Breast epithelium (tissue), 4 donors: ENCODE data around the gene CYSLTR1. TPM values are rescaled to one million over a fixed set of nuclear protein-coding genes. Genes with fewer than 3 reads are reported as not detected.
A peak's percentile ranks its signal among the peaks of the same experiment; 100 is the strongest.

Experiments
- DNase-seq, 2 donors: peaks; one replicate each; pipeline ENCODE4 v3.0.0-alpha.2; 2019; ENCODE audit warnings: low spot score in 2 of 2
- H3K27ac ChIP-seq, 2 donors: fragments of 200-600 bp; sonication (generic) in 1 of 2; one replicate each; pipeline ENCODE4 v1.5.1; 2016 to 2019; ENCODE audit warnings: mild to moderate bottlenecking in 1 of 2
- H3K27me3 ChIP-seq, 2 donors: fragments of 200-600 bp; sonication (generic) in 1 of 2; one replicate each; pipeline versions ENCODE4 v1.5.1 to v1.6.0; 2017 to 2019; ENCODE audit warnings: control low read depth in 1 of 2, mild to moderate bottlenecking in 1 of 2
- H3K36me3 ChIP-seq: fragments of 200-600 bp; one replicate; pipeline ENCODE4 v1.5.1; 2019
- H3K4me1 ChIP-seq, 2 donors: fragments of 200-600 bp; sonication (generic); one replicate each; pipeline ENCODE4 v1.5.1; 2016 to 2019; ENCODE audit warnings: control low read depth in 1 of 2
- H3K4me3 ChIP-seq, 3 donors: fragments of 200-600 bp; sonication (generic); 1 replicate in 2 of 3; 2 replicates in 1 of 3; pipeline ENCODE4 v1.5.1; 2016 to 2019; ENCODE audit warnings: mild to moderate bottlenecking in 3 of 3, moderate library complexity in 2 of 3
- H3K9me3 ChIP-seq, 2 donors: fragments of 200-600 bp; sonication (generic) in 1 of 2; one replicate each; pipeline ENCODE4 v1.5.1; 2016 to 2019; ENCODE audit warnings: control low read depth in 1 of 2
- POLR2A ChIP-seq: fragments of 450-650 bp; IDR thresholded peaks from one replicate; pipeline ENCODE4 v1.6.1; 2016; ENCODE audit warnings: antibody characterized with exemption, mild to moderate bottlenecking, moderate library complexity
- POLR2AphosphoS5 ChIP-seq, 3 donors: sonication (generic); formaldehyde crosslinking; IDR thresholded peaks; one replicate each; pipeline ENCODE4 v1.6.1; 2017; ENCODE audit warnings: antibody characterized with exemption in 3 of 3
- intact Hi-C: fragments of 100-400 bp; cut with DNase I; formaldehyde crosslinking; loops from one replicate; pipeline ENCODE4 v1.15.1; 2023; ENCODE audit warnings: low total_unique reads
- total RNA-seq, 3 donors: library from RNA; depleted of rRNA; stranded (reverse); fragments of >200 nt; gene quantifications; one replicate each; pipeline ENCODE4 v1.1.0, GENCODE V29; 2016
- TF ChIP-seq, protein P1 (sequence below), 3 donors: fragments of 450-650 bp; IDR thresholded peaks; one replicate each; pipeline ENCODE4 v1.5.1; 2016 to 2017; ENCODE audit warnings: antibody characterized with exemption in 3 of 3, mild to moderate bottlenecking in 3 of 3, moderate library complexity in 3 of 3

Gene CYSLTR1
- total RNA-seq, 3 donors from 2014 or later, result 2.8 to 4.5 (median 3.6) TPM

DNA sequence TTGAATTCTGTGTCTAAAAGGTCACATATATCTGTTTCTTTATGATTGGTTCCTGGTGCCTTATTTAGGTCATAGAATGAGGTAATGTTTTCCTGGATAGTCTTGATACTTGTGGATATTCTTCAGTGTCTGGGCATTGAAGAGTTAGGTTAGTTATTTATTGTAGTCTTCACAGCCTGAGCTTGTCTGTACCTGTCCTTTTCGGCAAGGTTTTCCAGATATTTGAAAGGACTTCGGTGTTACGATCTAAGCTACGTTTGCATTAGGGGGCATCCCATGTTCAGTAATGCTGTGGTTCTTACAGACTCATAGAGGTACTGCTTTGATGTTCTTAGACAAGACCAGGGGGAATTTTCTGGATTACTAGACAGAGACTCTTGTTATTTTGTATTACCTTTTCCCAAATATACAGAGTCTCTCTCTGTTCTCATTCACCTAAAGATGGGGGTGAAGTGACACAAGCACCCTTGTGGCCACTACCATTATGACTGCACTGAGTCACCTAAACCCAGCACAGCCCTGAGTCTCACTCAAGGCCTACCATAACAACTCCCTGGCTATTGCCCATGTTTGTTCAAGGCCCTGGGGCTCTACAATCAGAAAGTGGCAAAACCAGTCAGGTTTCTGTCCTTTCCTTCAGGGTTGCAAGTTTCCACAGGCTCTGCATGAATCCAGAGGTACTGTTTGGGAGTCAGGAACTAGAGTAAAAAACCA is 30.1 kb upstream of the CYSLTR1 start:
- H3K4me3 ChIP-seq, result no peak overlapping the region
- no peak for TF ChIP-seq POLR2A
- TF ChIP-seq, protein P1, sequence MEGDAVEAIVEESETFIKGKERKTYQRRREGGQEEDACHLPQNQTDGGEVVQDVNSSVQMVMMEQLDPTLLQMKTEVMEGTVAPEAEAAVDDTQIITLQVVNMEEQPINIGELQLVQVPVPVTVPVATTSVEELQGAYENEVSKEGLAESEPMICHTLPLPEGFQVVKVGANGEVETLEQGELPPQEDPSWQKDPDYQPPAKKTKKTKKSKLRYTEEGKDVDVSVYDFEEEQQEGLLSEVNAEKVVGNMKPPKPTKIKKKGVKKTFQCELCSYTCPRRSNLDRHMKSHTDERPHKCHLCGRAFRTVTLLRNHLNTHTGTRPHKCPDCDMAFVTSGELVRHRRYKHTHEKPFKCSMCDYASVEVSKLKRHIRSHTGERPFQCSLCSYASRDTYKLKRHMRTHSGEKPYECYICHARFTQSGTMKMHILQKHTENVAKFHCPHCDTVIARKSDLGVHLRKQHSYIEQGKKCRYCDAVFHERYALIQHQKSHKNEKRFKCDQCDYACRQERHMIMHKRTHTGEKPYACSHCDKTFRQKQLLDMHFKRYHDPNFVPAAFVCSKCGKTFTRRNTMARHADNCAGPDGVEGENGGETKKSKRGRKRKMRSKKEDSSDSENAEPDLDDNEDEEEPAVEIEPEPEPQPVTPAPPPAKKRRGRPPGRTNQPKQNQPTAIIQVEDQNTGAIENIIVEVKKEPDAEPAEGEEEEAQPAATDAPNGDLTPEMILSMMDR (IDR thresholded peaks at IDR 0.05), result no peak
- intact Hi-C loops, result no loop called here
- no peaks in the 10 kb centered on the region for H3K27me3 ChIP-seq
- no peaks in the 10 kb centered on the region for H3K4me1 ChIP-seq
- peaks cover 0 to 8% of the 10 kb centered on the region in 2 donors for H3K9me3 ChIP-seq
- H3K27ac ChIP-seq, result no peak overlapping the region
- no peaks in the 10 kb centered on the region for H3K36me3 ChIP-seq
- peak in 1 of 2 donors; percentile 48 for DNase-seq

DNA sequence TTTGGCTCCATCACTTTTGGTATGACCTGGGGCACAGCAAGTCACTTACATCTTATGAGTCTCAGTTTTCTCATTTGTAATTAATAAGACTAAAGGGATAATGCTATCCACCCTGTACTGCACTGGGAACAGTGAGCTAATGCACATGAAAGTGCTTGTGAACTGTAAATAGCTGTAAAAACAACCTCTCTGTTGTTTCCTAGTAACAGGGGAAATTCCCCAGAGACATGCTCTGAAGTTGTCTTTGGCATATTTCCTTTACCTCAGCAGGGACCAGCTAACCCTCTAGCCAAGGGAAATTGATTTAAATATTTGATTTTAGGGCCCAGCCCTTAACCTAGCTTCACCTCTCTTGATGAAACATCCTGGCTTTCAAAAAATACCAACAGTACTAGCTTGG is 6.1 kb upstream of the CYSLTR1 start:
- Histone ChIP-seq H3K4me1 (no peaks in the 10 kb centered on the region), H3K27me3 (peaks cover 0 to 16% of the 10 kb centered on the region in 2 donors), H3K9me3 (no peaks in the 10 kb centered on the region), H3K4me3 (no peak overlapping the region), H3K27ac (peak overlapping the region in 1 of 2 donors; percentile 43), H3K36me3 (no peaks in the 10 kb centered on the region)
- DNase-seq, result no peak
- intact Hi-C loops, result no loop called here
- TF ChIP-seq, protein P1 (IDR thresholded peaks at IDR 0.05), result no peak
- no peak for TF ChIP-seq POLR2AphosphoS5 (IDR thresholded peaks at IDR 0.05)

DNA sequence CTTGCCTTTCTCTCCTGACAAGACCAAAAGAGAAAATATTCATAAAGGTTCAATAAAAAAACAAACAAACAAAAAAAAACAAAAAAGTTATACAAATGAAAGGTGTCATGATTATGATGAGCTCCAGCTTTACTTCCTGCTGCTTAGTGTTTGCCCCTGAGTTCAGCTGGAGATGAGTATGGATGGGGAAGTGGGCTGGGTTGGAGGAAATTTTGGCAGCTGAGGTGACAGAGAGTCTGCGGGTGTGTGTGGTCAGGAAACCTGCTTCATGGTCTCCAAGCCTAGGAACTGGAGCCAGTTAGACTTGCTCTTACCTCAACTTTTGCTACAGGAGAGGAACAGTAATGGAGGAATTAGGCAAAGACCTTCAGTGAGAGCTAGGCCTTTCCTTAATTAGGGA is 4.3 kb upstream of the CYSLTR1 start:
- no peaks in the 10 kb centered on the region for H3K9me3 ChIP-seq
- intact Hi-C loops, result no loop called here
- H3K27ac ChIP-seq, result no peak overlapping the region
- DNase-seq, result no peak
- no peaks in the 10 kb centered on the region for H3K36me3 ChIP-seq
- no peak overlapping the region for H3K4me3 ChIP-seq
- TF ChIP-seq, protein P1 (IDR thresholded peaks at IDR 0.05), result no peak
- TF ChIP-seq POLR2AphosphoS5 (IDR thresholded peaks at IDR 0.05), result no peak
- no peak for TF ChIP-seq POLR2A
- peaks cover 0 to 16% of the 10 kb centered on the region in 2 donors for H3K27me3 ChIP-seq
- no peaks in the 10 kb centered on the region for H3K4me1 ChIP-seq

DNA sequence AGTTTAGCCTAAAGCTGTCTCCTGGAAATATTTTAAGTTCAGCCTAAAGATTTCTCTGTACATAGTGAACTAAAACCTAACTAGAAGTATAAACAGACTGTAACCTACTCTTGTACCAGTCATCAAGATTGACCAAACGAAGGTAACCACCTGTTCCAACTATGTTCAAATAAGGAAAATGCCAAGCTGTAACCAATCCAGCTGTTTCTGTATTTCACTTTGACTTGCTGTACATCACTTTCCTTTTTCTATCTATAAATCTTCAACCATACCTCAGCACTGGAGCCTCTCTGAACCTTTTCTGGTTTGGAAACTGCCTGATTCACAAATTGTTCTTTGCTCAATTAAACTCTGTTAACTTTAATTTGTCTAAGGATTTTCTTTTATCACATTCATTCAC is 3.1 kb upstream of the CYSLTR1 start:
- Histone ChIP-seq H3K27ac (no peak overlapping the region), H3K4me3 (no peak overlapping the region), H3K36me3 (no peaks in the 10 kb centered on the region), H3K9me3 (no peaks in the 10 kb centered on the region), H3K27me3 (peaks cover 0 to 24% of the 10 kb centered on the region in 2 donors), H3K4me1 (no peaks in the 10 kb centered on the region)
- intact Hi-C loops, result no loop called here
- TF ChIP-seq, protein P1 (IDR thresholded peaks at IDR 0.05), result no peak
- no peak for TF ChIP-seq POLR2A
- TF ChIP-seq POLR2AphosphoS5 (IDR thresholded peaks at IDR 0.05), result no peak
- no peak for DNase-seq

DNA sequence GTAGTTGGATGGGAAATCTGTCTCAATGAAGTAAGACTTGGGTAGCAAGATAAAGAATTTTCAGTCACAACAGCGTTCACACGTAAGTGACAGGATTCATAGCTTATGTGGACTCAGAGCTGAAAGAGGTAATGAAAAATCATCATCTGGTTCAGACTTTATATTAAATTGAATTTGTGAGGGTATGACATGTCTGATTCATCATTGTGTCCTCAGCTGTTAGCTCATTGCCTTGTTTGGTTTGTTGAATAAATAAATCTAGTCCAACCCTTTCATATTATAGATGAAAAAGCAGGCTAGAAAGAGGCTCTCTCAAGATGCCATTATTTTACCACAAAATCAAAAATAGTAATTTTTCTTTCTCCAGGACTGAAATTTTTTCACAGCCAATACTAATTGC is 2.7 kb upstream of the CYSLTR1 start:
- Histone ChIP-seq H3K9me3 (no peaks in the 10 kb centered on the region), H3K4me1 (no peaks in the 10 kb centered on the region), H3K36me3 (no peaks in the 10 kb centered on the region), H3K27ac (no peak overlapping the region), H3K27me3 (peaks cover 0 to 24% of the 10 kb centered on the region in 2 donors), H3K4me3 (no peak overlapping the region)
- DNase-seq, result no peak
- intact Hi-C loops, result no loop called here
- TF ChIP-seq POLR2AphosphoS5 (IDR thresholded peaks at IDR 0.05) (no peak), POLR2A (no peak)
- TF ChIP-seq, protein P1 (IDR thresholded peaks at IDR 0.05), result no peak
